ENCODE results near the gene THSD4. TPM values are rescaled to one million over a fixed set of nuclear protein-coding genes. Genes with fewer than 3 reads are reported as not detected.
A peak's percentile ranks its signal among the peaks of the same experiment; 100 is the strongest.

The THSD4 gene
- total and polyA plus RNA-seq, 7 donors = 0.21 to 3.1 (median 1.8) TPM

GRCh38 chr15:71430782-71431181, 315.5 kb downstream of the THSD4 start:
- DNase-seq = no peak

GRCh38 chr15:71431343-71432336, 316.4 kb downstream of the THSD4 start:
- WGBS, 3 donors = 47 to 57% (median 49%) methylated on average over 8 of the region's 8 CpGs
- no peak for DNase-seq
- Histone ChIP-seq H3K9me3 (no peaks in the 10 kb centered on the region), H3K27ac (peak overlapping the region; percentile 48), H3K27me3 (ENCODE audit: insufficient read depth in 3 of 3, low read length in 2 of 3) (no peaks in the 10 kb centered on the region), H3K4me3 (no peak overlapping the region), H3K36me3 (ENCODE audit: insufficient read depth in 1 of 2, low read depth in 1 of 2) (no peaks in the 10 kb centered on the region), H3K4me1 (peaks cover 10% of the 10 kb centered on the region)
- intact Hi-C loops (cut with DNase I) = loop anchor here in 1 of 2 donors (10.0 kb wide), 1 partner anchor 537 kb away; the partner anchor contains the start of genes LRRC49 and THAP10
- no peak for TF ChIP-seq CTCF (IDR thresholded peaks at IDR 0.05)
- ATAC-seq = peak in 3 of 4 donors; percentile 73 to 84 (median 76)

More at GRCh38 chr15:71430782-71431181, 315.5 kb downstream of the THSD4 start:
- no peak for ATAC-seq
- no peaks in the 10 kb centered on the region for H3K36me3 ChIP-seq (ENCODE audit: insufficient read depth in 1 of 2, low read depth in 1 of 2)
- no peak overlapping the region for H3K27ac ChIP-seq
- intact Hi-C loops (cut with DNase I) = loop anchor here in 1 of 2 donors (10.0 kb wide), 1 partner anchor 536 kb away; the partner anchor contains the start of genes LRRC49 and THAP10
- no peak for TF ChIP-seq CTCF (IDR thresholded peaks at IDR 0.05)
- H3K4me3 ChIP-seq = no peak overlapping the region
- peaks cover 10% of the 10 kb centered on the region for H3K4me1 ChIP-seq
- H3K27me3 ChIP-seq (ENCODE audit: insufficient read depth in 3 of 3, low read length in 2 of 3) = no peaks in the 10 kb centered on the region
- 85 to 89% (median 89%) methylated on average over 2 of the region's 2 CpGs for WGBS, 3 donors
- H3K9me3 ChIP-seq = no peaks in the 10 kb centered on the region

GRCh38 chr15:71433402-71433801, 318.1 kb downstream of the THSD4 start:
- no peak for TF ChIP-seq CTCF (IDR thresholded peaks at IDR 0.05)
- ATAC-seq (peak in 2 of 4 donors; percentile 60 to 63), DNase-seq (no peak)
- H3K27ac ChIP-seq = no peak overlapping the region
- intact Hi-C loops (cut with DNase I) = loop anchor here in 1 of 2 donors (10.0 kb wide), 1 partner anchor 539 kb away; the partner anchor contains the start of genes LRRC49 and THAP10
- H3K36me3 ChIP-seq (ENCODE audit: insufficient read depth in 1 of 2, low read depth in 1 of 2) = no peaks in the 10 kb centered on the region
- 81 to 100% (median 93%) methylated on average over 1 of the region's 1 CpG for WGBS, 3 donors
- H3K27me3 ChIP-seq (ENCODE audit: insufficient read depth in 3 of 3, low read length in 2 of 3) = no peaks in the 10 kb centered on the region
- peaks cover 10% of the 10 kb centered on the region for H3K4me1 ChIP-seq
- no peak overlapping the region for H3K4me3 ChIP-seq
- no peaks in the 10 kb centered on the region for H3K9me3 ChIP-seq

- no peaks in the 10 kb centered on the region for H3K36me3 ChIP-seq (ENCODE audit: insufficient read depth in 1 of 2, low read depth in 1 of 2)
- ATAC-seq (no peak), DNase-seq (no peak)
- no peak for TF ChIP-seq CTCF (IDR thresholded peaks at IDR 0.05)
- H3K9me3 ChIP-seq = no peaks in the 10 kb centered on the region
- WGBS, 3 donors = 92 to 96% (median 94%) methylated on average over 2 of the region's 2 CpGs
- no peak overlapping the region for H3K4me3 ChIP-seq
- no peak overlapping the region for H3K27ac ChIP-seq
- intact Hi-C loops (cut with DNase I) = loop anchor here in 1 of 2 donors (10.0 kb wide), 1 partner anchor 540 kb away; the partner anchor contains the start of genes LRRC49 and THAP10
- no peaks in the 10 kb centered on the region for H3K27me3 ChIP-seq (ENCODE audit: insufficient read depth in 3 of 3, low read length in 2 of 3)
- peaks cover 10% of the 10 kb centered on the region for H3K4me1 ChIP-seq
These were observed 319.5 kb downstream of the THSD4 start for GRCh38 chr15:71434774-71435173.
